Lower leg skin (tissue), 4 donors: ENCODE measurements around the gene SENP8. TPM values are rescaled to one million over a fixed set of nuclear protein-coding genes. Genes with fewer than 3 reads are reported as not detected.

Experiments used
- DNase-seq, 2 donors: peaks; one replicate each; pipeline ENCODE4 v3.0.0-alpha.2; 2019; ENCODE audit warnings: low spot score in 2 of 2
- H3K4me3 ChIP-seq: fragments of 200-600 bp; sonication (generic); 2 replicates; pipeline ENCODE4 v1.5.1; 2017; ENCODE audit warnings: mild to moderate bottlenecking, low read depth; ENCODE audit not compliant: poor library complexity, severe bottlenecking
- CTCF ChIP-seq, 3 donors: fragments of 450-650 bp; IDR thresholded peaks; one replicate each; pipeline ENCODE4 v1.5.1; 2016; ENCODE audit warnings: antibody characterized with exemption in 3 of 3, mild to moderate bottlenecking in 3 of 3, moderate library complexity in 2 of 3
- POLR2A ChIP-seq, 2 donors: fragments of 450-650 bp; IDR thresholded peaks; one replicate each; pipeline ENCODE4 v1.6.1; 2016 to 2017; ENCODE audit warnings: antibody characterized with exemption in 2 of 2, mild to moderate bottlenecking in 1 of 2, moderate library complexity in 1 of 2
- WGBS, 2 donors: methylation state at CpG; one replicate each; pipeline ENCODE4 v1.1.5; 2018; 5-methylcytosine and 5-hydroxymethylcytosine counted together
- intact Hi-C: fragments of 100-400 bp; cut with DNase I; formaldehyde crosslinking; loops from one replicate; pipeline ENCODE4 v1.15.0; 2023; ENCODE audit warnings: low total_unique reads
- total RNA-seq, 4 donors: library from RNA; depleted of rRNA; stranded (reverse); fragments of >200 nt; gene quantifications; one replicate each; pipeline ENCODE4 v1.1.0, GENCODE V29; 2016

Gene SENP8
- total RNA-seq, 4 donors from 2014 or later = 0.30 to 2.2 (median 0.91) TPM

GRCh38 chr15:72147418-72147817, 29.2 kb downstream of the SENP8 start:
- WGBS, 2 donors = 88 to 89% methylated on average over 2 of the region's 2 CpGs
- no peak overlapping the region for H3K4me3 ChIP-seq
- DNase-seq = no peak
- intact Hi-C loops = no loop called here
- TF ChIP-seq POLR2A (IDR thresholded peaks at IDR 0.05) = no peak
- TF ChIP-seq CTCF (IDR thresholded peaks at IDR 0.05) = no peak

DNA sequence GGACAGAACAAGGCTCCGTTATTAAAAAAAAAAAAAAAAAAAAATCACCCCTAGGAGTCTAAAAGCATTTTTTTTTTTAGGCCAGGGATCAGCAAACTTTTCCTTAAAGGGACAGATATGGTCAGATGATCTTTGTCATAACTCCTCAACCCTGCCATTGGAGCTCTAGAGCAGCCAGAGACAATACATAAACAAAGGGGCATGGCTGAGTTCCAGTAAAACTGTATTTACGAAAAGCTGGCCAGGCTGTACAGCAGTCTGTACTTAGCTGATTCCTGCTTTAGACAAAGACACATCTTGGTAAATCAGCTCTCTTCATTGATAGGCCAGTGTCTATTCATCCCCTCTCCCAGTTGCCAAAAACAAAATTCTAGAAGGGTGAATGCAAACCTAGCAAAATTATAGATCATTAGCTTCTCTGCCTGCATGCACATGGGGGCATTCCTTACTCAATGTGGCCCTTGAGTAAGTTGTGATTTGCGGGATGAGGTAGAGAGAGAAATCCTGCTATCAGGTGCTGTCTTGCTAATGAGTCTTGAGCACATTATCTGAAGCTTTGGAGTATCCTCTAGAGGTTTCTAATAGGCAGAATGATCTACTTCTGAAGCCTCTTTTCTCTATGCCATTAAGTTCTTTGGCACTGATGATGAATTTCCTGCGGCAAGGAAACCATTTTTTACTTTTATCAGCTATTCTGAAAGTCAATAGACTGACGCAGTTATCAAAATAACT, 35.2 kb downstream of the SENP8 start:
- no peak overlapping the region for H3K4me3 ChIP-seq
- intact Hi-C loops = loop anchor here (5.0 kb wide), 1 partner anchor 406 kb away; no protein-coding TSS in a partner anchor
- TF ChIP-seq CTCF (IDR thresholded peaks at IDR 0.05) (no peak), POLR2A (IDR thresholded peaks at IDR 0.05) (no peak)
- DNase-seq = no peak
- WGBS, 2 donors = 87 to 91% methylated on average over 5 of the region's 5 CpGs

GRCh38 chr15:72154316-72154715, 36.1 kb downstream of the SENP8 start:
- DNase-seq = peak in 1 of 2 donors; percentile 26
- intact Hi-C loops = loop anchor here (5.0 kb wide), 1 partner anchor 407 kb away; no protein-coding TSS in a partner anchor
- 77 to 91% methylated on average over 7 of the region's 7 CpGs for WGBS, 2 donors
- no peak overlapping the region for H3K4me3 ChIP-seq
- TF ChIP-seq POLR2A (IDR thresholded peaks at IDR 0.05) (no peak), CTCF (IDR thresholded peaks at IDR 0.05) (no peak)

GRCh38 chr15:72155003-72155621, 36.9 kb downstream of the SENP8 start:
- no peak overlapping the region for H3K4me3 ChIP-seq
- intact Hi-C loops = no loop called here
- 15 to 17% methylated on average over 14 of the region's 14 CpGs for WGBS, 2 donors
- TF ChIP-seq CTCF (IDR thresholded peaks at IDR 0.05) (no peak), POLR2A (IDR thresholded peaks at IDR 0.05) (no peak)
- DNase-seq = peak; percentile 54 to 92

DNA sequence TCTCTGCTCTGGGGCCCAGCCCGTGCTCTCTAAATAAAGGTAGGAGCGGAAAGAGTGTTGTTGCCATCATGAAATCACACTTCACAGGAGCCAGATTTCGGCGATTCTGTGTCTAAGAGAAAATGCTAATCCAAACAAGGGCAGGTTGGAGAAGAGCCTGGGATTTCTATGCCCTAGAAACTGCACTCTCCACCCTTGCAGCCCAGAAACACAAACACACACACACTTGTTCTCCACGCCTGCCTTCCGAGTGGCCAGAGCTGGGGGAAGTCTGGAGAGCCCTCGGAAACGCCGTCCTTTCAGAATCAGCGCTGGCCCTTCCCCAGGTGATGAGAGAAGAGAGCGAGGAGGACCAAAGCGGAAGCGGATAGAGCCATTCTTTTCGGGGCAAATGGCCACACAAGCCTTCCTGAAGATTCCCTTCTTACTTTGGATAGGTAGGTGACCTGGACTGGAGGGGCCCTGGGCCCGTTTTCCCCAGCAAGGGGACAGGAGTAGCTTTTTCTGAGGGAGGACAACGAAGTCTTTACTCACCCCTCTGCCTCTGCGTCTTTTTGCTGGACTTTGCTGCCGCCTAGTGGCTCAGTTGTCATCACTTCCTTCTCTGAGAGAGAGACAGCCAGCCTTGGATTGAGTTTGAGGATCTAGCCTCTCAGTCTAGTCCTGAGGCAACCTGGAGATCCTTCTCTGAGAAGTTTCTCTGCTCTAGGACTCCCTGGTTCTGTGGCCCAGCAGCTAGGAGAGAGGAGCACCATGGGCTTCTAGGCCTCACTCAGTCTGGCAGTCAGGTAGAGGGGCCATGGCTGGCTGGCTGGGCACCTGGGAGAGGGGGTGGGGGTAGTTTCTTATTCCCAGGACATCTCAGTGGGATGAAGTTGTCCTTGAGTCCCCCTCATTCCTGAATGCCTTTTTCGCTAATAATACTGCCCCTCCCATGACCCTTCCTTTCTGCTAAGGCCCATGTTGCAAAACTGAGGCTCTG, 37.7 kb downstream of the SENP8 start:
- H3K4me3 ChIP-seq = no peak overlapping the region
- TF ChIP-seq CTCF (IDR thresholded peaks at IDR 0.05) (peak in 1 of 3 donors; percentile 60), POLR2A (IDR thresholded peaks at IDR 0.05) (no peak)
- peak; percentile 82 to 96 for DNase-seq
- intact Hi-C loops = no loop called here
- 3 to 4% methylated on average over 19 of the region's 19 CpGs for WGBS, 2 donors
